HL-60 (cell line): ENCODE measurements around the gene TBC1D22A.

Experiments
- DNase-seq, 2 experiments: peaks; one replicate each; pipeline ENCODE4 v3.0.0-alpha.2; 2010 to 2020; ENCODE audit warnings: low read depth in 1 of 2, low spot score in 1 of 2
- H3K27ac ChIP-seq: fragments of 250-450 bp; sonication (Bioruptor Pico); replicated peaks from 2 replicates; pipeline ENCODE4 v1.5.1; 2020; ENCODE audit warnings: mild to moderate bottlenecking, moderate library complexity
- H3K27me3 ChIP-seq: fragments of 250-450 bp; sonication (Bioruptor Pico); 2 replicates; pipeline ENCODE4 v1.5.1; 2021; ENCODE audit warnings: mild to moderate bottlenecking, moderate library complexity; ENCODE audit not compliant: insufficient read depth, poor library complexity, severe bottlenecking
- H3K4me3 ChIP-seq: replicated peaks from 2 replicates; pipeline ENCODE4 v1.5.1; 2011; ENCODE audit warnings: mild to moderate bottlenecking, control low read depth, low read length; ENCODE audit not compliant: insufficient read depth
- GABPA ChIP-seq: IDR thresholded peaks from 2 replicates; pipeline ENCODE4 v1.6.1; 2012; ENCODE audit warnings: low read depth
- POLR2AphosphoS5 ChIP-seq: IDR thresholded peaks from 2 replicates; pipeline ENCODE4 v1.6.1; 2012; ENCODE audit warnings: low read depth
- SPI1 ChIP-seq: IDR thresholded peaks from 2 replicates; pipeline ENCODE4 v1.6.1; 2012; ENCODE audit warnings: low read depth, mild to moderate bottlenecking, borderline replicate concordance
- TF ChIP-seq, protein P1 (sequence below): IDR thresholded peaks from 2 replicates; pipeline ENCODE4 v1.6.1; 2012; ENCODE audit warnings: low read depth; ENCODE audit not compliant: insufficient replicate concordance
- TF ChIP-seq, protein P2 (sequence below): IDR thresholded peaks from one replicate; pipeline ENCODE4 v1.5.1; 2011; ENCODE audit warnings: low read length, control low read depth, inconsistent platforms; ENCODE audit not compliant: insufficient read depth

TBC1D22A gene

DNA sequence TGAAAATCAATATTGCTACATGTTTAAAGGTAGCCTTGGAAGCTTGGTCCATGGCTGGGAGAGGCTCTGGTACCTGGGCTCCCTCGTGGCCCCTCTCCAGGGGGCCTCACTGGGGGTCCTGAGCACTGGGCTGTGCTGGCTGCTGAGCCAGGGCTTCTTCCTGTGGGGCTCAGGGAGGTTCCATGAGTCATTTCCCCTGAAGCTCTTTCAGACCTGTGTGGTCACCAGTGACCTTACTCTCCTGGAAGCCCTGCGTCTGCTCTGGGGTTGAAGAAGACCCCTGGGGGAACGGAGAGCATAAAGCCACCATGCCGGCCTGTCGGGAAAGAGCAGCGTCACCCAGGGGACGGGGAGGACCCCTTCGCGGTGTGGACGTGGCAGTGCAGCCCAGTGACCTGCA, 389.0 kb downstream of the TBC1D22A start:
- Histone ChIP-seq H3K4me3 (no peak overlapping the region), H3K27me3 (no peaks in the 10 kb centered on the region), H3K27ac (no peak overlapping the region)
- TF ChIP-seq, protein P1, sequence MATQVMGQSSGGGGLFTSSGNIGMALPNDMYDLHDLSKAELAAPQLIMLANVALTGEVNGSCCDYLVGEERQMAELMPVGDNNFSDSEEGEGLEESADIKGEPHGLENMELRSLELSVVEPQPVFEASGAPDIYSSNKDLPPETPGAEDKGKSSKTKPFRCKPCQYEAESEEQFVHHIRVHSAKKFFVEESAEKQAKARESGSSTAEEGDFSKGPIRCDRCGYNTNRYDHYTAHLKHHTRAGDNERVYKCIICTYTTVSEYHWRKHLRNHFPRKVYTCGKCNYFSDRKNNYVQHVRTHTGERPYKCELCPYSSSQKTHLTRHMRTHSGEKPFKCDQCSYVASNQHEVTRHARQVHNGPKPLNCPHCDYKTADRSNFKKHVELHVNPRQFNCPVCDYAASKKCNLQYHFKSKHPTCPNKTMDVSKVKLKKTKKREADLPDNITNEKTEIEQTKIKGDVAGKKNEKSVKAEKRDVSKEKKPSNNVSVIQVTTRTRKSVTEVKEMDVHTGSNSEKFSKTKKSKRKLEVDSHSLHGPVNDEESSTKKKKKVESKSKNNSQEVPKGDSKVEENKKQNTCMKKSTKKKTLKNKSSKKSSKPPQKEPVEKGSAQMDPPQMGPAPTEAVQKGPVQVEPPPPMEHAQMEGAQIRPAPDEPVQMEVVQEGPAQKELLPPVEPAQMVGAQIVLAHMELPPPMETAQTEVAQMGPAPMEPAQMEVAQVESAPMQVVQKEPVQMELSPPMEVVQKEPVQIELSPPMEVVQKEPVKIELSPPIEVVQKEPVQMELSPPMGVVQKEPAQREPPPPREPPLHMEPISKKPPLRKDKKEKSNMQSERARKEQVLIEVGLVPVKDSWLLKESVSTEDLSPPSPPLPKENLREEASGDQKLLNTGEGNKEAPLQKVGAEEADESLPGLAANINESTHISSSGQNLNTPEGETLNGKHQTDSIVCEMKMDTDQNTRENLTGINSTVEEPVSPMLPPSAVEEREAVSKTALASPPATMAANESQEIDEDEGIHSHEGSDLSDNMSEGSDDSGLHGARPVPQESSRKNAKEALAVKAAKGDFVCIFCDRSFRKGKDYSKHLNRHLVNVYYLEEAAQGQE = no peak
- TF ChIP-seq SPI1 = no peak
- TF ChIP-seq, protein P2, sequence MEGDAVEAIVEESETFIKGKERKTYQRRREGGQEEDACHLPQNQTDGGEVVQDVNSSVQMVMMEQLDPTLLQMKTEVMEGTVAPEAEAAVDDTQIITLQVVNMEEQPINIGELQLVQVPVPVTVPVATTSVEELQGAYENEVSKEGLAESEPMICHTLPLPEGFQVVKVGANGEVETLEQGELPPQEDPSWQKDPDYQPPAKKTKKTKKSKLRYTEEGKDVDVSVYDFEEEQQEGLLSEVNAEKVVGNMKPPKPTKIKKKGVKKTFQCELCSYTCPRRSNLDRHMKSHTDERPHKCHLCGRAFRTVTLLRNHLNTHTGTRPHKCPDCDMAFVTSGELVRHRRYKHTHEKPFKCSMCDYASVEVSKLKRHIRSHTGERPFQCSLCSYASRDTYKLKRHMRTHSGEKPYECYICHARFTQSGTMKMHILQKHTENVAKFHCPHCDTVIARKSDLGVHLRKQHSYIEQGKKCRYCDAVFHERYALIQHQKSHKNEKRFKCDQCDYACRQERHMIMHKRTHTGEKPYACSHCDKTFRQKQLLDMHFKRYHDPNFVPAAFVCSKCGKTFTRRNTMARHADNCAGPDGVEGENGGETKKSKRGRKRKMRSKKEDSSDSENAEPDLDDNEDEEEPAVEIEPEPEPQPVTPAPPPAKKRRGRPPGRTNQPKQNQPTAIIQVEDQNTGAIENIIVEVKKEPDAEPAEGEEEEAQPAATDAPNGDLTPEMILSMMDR = no peak
- TF ChIP-seq POLR2AphosphoS5 = no peak
- no peak for TF ChIP-seq GABPA
- no peak for DNase-seq

DNA sequence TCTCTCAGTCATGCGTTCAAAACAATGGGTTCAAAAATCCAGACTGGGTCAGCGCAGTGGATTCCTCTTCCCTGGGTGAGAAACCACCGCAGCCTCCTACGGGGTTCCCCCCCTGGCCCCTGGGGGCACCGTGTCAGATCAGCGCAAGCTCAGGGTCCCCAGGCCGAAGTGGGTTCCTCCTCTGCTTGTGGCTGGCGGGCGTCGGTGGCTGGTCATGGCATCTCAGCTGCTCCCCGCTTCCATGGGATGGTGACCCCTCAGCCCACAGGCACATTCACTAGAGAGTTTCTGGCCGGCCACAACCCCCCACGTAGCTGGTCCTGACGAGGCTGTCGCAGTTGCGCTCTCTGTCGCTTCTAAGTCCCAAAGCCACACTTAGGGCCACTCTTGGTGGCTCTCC, 389.8 kb downstream of the TBC1D22A start:
- no peak overlapping the region for H3K4me3 ChIP-seq
- no peak for DNase-seq
- TF ChIP-seq GABPA (no peak), POLR2AphosphoS5 (no peak), SPI1 (no peak)
- TF ChIP-seq, protein P1 = no peak
- TF ChIP-seq, protein P2 = no peak
- no peaks in the 10 kb centered on the region for H3K27me3 ChIP-seq
- H3K27ac ChIP-seq = no peak overlapping the region

DNA sequence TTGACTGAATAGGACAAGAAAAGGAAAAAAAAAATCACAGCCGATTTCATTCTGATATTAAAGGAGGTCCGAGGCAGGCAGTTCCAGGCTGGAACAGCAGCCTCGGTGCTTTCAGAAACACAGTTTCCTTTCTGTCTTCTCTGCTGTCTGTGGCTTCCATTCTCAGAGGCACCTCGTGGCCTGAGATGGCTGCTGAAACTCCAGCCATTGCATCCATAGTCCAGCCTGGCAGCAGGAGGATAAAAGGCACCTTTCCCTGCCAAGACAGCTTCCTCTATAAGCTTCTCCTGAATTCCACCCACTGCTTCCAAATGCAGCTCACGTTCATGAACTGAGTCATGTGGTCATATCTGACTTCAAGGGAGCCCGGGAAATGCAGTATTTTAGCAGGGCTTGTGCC, 390.5 kb downstream of the TBC1D22A start:
- DNase-seq = no peak
- TF ChIP-seq POLR2AphosphoS5 = no peak
- TF ChIP-seq, protein P2 = no peak
- Histone ChIP-seq H3K27ac (no peak overlapping the region), H3K4me3 (no peak overlapping the region), H3K27me3 (no peaks in the 10 kb centered on the region)

DNA sequence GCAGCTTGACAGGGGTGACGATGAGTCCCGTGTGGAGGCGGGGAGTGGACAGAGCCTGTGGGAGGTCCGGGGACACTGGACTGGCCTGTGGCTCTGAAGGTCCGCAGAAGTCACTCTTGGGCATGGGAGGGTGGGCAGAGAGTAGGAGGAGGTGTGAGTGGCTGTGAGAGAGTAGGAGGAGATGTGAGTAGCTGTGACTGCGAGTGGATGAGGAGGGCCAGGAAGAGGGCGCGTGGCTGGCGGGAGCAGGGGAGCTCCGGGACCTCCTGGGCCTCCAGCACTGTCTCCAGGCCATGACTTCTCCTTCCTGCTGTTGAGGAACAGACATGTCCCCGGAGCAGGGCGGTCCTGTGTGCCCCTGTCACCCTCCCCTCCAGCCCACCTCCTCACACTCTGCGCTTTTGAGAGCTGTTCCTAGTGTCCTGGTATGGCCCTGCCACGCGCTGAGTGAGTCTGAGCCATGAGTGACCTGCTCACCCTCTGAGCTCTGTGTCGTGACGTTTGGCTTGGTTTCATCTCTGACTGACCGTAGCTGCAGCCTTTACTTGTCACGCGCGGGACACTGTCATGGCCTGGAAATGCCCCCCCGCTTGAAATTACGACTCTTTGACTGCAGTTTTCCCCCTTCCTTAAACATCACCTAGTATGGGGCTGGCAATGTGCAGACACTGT, 391.5 kb downstream of the TBC1D22A start:
- Histone ChIP-seq H3K4me3 (no peak overlapping the region), H3K27me3 (no peaks in the 10 kb centered on the region), H3K27ac (no peak overlapping the region)
- no peak for DNase-seq
- TF ChIP-seq GABPA (no peak), SPI1 (no peak), POLR2AphosphoS5 (no peak)
- TF ChIP-seq, protein P1 = no peak
- TF ChIP-seq, protein P2 = no peak
